H54 (cell line): ENCODE measurements around the gene TSPAN19.

Source experiments
- DNase-seq: peaks from one replicate; pipeline ENCODE4 v3.0.0; 2011; ENCODE audit warnings: low spot score, mixed read lengths; ENCODE audit not compliant: insufficient read length
- FAIRE-seq: peaks from 3 replicates; lab custom pipeline; 2011; peaks lifted over from hg19 to GRCh38; lab: Jason Lieb, UNC
- POLR2A ChIP-seq: IDR thresholded peaks from 2 replicates; pipeline ENCODE4 v1.6.1; 2011; ENCODE audit warnings: low read depth, mild to moderate bottlenecking, low read length

Gene TSPAN19

GRCh38 chr12:85036234-85036707, at the start of gene TSPAN19, which contains the start of gene LRRIQ1:
Gene TSPAN19 (minus strand): TSS chr12:85036277. CDS start chr12:85029946, 6,331 bp downstream.
Gene LRRIQ1 (plus strand): TSS chr12:85036351. CDS start chr12:85038177, 1,826 bp downstream.
- peak; percentile 4 for DNase-seq
- TF ChIP-seq POLR2A: no peak
- FAIRE-seq: peak; percentile 11

- TF ChIP-seq POLR2A: no peak
- FAIRE-seq (no peak), DNase-seq (no peak)
Observed at GRCh38 chr12:85085066-85085465, 49.0 kb upstream of the TSPAN19 start.

- no peak for TF ChIP-seq POLR2A
- DNase-seq (peak; percentile 7), FAIRE-seq (peak; percentile 86)
Observed at GRCh38 chr12:85076688-85077430, 40.8 kb upstream of the TSPAN19 start.

- FAIRE-seq (no peak), DNase-seq (no peak)
- no peak for TF ChIP-seq POLR2A
Observed at GRCh38 chr12:85072826-85073225, 36.7 kb upstream of the TSPAN19 start.

GRCh38 chr12:85065837-85066482, 29.9 kb upstream of the TSPAN19 start:
- DNase-seq: no peak
- no peak for FAIRE-seq
- TF ChIP-seq POLR2A: no peak

- no peak for FAIRE-seq
- TF ChIP-seq POLR2A: no peak
- DNase-seq: no peak
Observed at GRCh38 chr12:85060916-85061315, 24.8 kb upstream of the TSPAN19 start.

GRCh38 chr12:85059594-85059993, 23.5 kb upstream of the TSPAN19 start:
- no peak for TF ChIP-seq POLR2A
- DNase-seq (no peak), FAIRE-seq (no peak)

GRCh38 chr12:85058339-85058738, 22.3 kb upstream of the TSPAN19 start:
- FAIRE-seq (no peak), DNase-seq (no peak)
- no peak for TF ChIP-seq POLR2A

- no peak for DNase-seq
- FAIRE-seq: peak; percentile 48
- no peak for TF ChIP-seq POLR2A
Observed at GRCh38 chr12:85057370-85057963, 21.4 kb upstream of the TSPAN19 start.

GRCh38 chr12:85043829-85044228, 7.8 kb upstream of the TSPAN19 start:
- DNase-seq: no peak
- TF ChIP-seq POLR2A: no peak
- FAIRE-seq: no peak

- FAIRE-seq (no peak), DNase-seq (no peak)
- no peak for TF ChIP-seq POLR2A
Observed at GRCh38 chr12:85041395-85041794, 5.3 kb upstream of the TSPAN19 start.

- FAIRE-seq: no peak
- no peak for DNase-seq
- TF ChIP-seq POLR2A: no peak
Observed at GRCh38 chr12:85036733-85037132, 656 bp upstream of the TSPAN19 start.

- FAIRE-seq (no peak), DNase-seq (no peak)
- no peak for TF ChIP-seq POLR2A
Observed at GRCh38 chr12:85029456-85029855, 6.6 kb downstream of the TSPAN19 start.

GRCh38 chr12:85018098-85018497, 18.0 kb downstream of the TSPAN19 start:
- DNase-seq (no peak), FAIRE-seq (no peak)
- no peak for TF ChIP-seq POLR2A
